ENCODE results near the gene MBLAC1. TPM values are rescaled to one million over a fixed set of nuclear protein-coding genes. Genes with fewer than 3 reads are reported as not detected.

Gene MBLAC1
- total and polyA plus RNA-seq, 9 of the 15 experiments (the other 6 are each of a cell fraction or from before 2014, with no cell fraction given): 0.03 to 3.1 (median 0.52) TPM

GRCh38 chr7:100167912-100168323 lies 41.2 kb downstream of the MBLAC1 start (continued):
- TF ChIP-seq PATZ1 (CRISPR knock-in tag; IDR thresholded peaks at IDR 0.05; ENCODE audit: borderline replicate concordance) (no peak), HDAC1 (IDR thresholded peaks at IDR 0.05) (peak; percentile 58 to 98; a peak in 3 of 4 replicates), E2F4 (CRISPR knock-in tag; IDR thresholded peaks at IDR 0.05; ENCODE audit: low read depth) (no peak), NFE2L1 (tag; IDR thresholded peaks at IDR 0.05; ENCODE audit: borderline replicate concordance, low read depth) (no peak), TARDBP (IDR thresholded peaks at IDR 0.05) (no peak), RBM15 (IDR thresholded peaks at IDR 0.05; ENCODE audit: insufficient read depth, low read length) (no peak), PRPF4 (IDR thresholded peaks at IDR 0.05; ENCODE audit: insufficient read depth, low read depth, low read length, poor library complexity, severe bottlenecking) (no peak), DDX20 (tag; IDR thresholded peaks at IDR 0.05; ENCODE audit: low read depth) (no peak), TAF15 (IDR thresholded peaks at IDR 0.05; ENCODE audit: low read depth, low read length) (no peak), HDGF (IDR thresholded peaks at IDR 0.05) (0 out of 2 replicates have a peak, but pooled peaks have one; percentile 34), RNF2 (IDR thresholded peaks at IDR 0.05) (peak; percentile 50; the same call in 1 of the 2 replicates), CBX3 (IDR thresholded peaks at IDR 0.05; ENCODE audit: borderline replicate concordance in 1 of 2, low read length in 2 of 2) (no peak), HNRNPL (IDR thresholded peaks at IDR 0.05; ENCODE audit: low read depth, low read length) (no peak), MTA3 (IDR thresholded peaks at IDR 0.05; ENCODE audit: borderline replicate concordance) (peak; percentile 78), THRAP3 (IDR thresholded peaks at IDR 0.05; ENCODE audit: borderline replicate concordance) (no peak; the same call in 1 of the 2 replicates), ZZZ3 (IDR thresholded peaks at IDR 0.05) (no peak), ZNF512 (tag; IDR thresholded peaks at IDR 0.05) (no peak), STAG1 (CRISPR knock-in tag; IDR thresholded peaks at IDR 0.05; ENCODE audit: borderline replicate concordance) (no peak), MBD2 (IDR thresholded peaks at IDR 0.05; ENCODE audit: borderline replicate concordance, low read depth) (peak; percentile 49; the same call in 1 of the 2 replicates), RB1 (IDR thresholded peaks at IDR 0.05; ENCODE audit: low read depth) (peak; percentile 73; the same call in 1 of the 2 replicates), RBM17 (IDR thresholded peaks at IDR 0.05; ENCODE audit: borderline replicate concordance, low read depth, low read length) (no peak), USF1 (CRISPR knock-in tag; IDR thresholded peaks at IDR 0.05) (no peak), KLF10 (CRISPR knock-in tag; IDR thresholded peaks at IDR 0.05) (no peak)
